ENCODE results near the gene DDX11.
"Not testable (repeated sequence)": the region's sequence is repeated elsewhere in the genome, so short reads cannot be mapped to it uniquely, and the experiment has no call there.

Gene DDX11

DNA sequence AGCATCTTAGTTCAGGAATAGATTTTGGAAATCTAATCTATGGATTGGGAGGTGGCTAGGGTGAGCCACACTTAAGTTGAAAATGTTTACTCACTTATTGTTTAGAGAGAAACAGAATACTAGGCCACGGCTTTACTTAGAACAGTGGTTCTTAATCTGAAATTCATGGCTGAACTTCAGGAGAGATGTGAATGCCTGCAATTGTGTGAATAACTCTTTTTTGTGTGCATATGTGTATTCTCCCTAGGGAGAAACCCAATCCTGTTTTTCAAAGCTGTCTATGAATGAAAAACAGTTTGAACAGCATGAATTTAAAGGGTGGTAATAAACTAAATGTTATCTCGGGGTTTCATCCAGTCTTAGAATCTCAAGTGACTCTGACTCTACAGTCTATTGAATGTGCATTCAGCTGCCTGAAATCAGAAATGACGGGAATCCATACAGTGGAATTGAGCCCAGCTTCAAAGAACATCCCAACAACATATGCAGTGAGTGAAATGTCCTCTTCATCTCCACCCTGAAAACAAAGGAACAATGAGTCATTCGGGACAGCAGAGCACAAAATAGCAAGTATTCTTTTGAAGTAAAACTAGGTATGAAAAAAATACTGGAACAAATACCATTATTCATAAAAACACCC lies 53.7 kb downstream of the DDX11 start:
- not testable (repeated sequence) for DNase-seq

DNA sequence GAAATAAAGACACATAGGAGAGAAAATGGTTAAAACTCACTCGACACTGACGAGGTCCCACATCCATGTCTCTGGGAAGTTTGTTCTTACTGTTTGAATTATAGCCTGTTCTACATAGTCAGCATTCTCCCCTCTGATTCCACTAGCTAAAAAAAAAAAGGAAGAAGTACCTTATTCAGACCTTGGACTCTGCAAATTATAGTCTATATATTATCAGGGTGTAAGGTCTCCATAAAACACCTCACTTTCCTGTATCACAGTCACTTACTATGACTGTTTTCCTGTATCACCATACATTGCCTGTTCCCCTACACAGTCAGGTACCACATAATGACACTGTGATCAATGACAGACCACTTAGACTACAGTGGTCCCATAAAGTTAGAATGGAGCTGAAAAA lies 62.9 kb downstream of the DDX11 start:
- DNase-seq, result not testable (repeated sequence)

DNA sequence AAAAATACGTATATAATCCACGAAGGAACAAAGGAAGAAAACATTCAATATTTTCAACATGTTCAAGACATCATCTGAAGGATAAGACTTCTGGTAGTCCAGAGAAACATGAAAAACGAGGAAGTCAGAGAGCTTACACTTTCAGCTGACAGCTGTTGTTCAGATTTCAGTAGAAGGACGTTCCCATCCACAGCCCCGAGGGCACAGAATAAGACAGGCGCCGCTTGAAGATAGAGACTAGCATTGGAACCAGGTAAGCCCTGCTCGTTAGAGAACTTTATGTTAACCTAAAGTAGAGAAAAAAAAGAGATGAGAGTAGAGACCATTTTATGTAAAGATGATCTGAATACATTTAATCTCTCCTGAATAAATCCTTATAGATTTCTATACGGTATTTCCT lies 71.1 kb downstream of the DDX11 start:
- DNase-seq, result not testable (repeated sequence)

DNA sequence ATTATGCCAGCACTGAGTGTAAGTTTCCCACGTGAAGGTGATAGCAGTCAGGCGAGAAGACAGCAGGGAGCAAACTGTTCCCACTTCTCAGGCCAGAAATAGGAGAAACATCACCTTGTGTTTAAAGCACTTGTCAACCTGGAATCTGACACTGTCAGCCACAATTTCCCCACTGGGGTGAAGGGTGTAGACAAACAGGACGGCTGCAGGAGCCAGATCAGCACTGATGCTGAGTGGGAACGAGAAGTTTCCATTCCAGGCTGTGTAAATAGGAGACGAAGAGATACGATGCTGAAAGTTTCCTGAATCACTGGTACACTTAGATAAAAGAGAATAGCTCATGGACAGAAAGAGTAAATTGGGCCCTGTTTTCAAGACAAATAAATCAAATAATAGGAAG lies 71.6 kb downstream of the DDX11 start:
- DNase-seq, result not testable (repeated sequence)

DNA sequence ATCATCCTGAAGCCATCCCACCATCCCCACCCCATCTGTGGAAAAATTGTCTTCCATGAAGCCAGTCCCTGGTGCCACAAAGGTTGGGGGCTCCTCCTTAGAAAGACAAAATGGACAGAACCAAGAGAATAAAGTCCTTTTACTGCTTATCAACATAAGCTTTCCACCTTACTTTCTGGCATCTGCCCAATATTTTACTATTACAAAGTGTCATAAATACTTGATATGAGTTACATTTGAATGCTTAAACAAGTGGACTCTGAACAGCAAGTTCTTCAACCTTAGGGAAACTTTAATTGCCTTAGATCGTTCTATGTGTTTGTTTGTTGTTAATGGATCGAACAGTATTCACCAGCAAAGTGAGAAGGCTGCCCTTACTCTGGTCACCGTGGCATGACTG lies 73.8 kb downstream of the DDX11 start:
- not testable (repeated sequence) for DNase-seq

DNA sequence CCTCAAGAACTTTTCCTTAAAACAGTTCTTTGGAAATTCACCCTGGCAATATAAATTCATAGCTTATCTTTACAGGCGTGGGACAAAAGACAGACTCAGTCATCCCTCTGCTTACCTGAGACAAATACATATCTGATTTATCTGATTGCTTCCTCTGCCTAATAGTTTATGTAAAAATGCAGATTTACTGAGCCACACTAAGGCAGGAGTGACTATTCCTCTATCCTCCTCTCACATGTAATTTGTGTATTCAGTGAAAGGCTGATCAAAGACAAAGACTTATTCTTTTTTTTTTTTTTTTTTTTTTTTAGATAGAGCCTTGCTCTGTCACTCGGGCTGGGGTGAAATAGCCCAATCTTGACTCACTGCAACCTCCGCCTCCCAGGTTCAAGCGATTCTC lies 77.1 kb downstream of the DDX11 start:
- not testable (repeated sequence) for DNase-seq

All from effector CD4-positive, alpha-beta T cell (primary cell).